ENCODE data around the gene CDC25A.

The CDC25A gene

DNA sequence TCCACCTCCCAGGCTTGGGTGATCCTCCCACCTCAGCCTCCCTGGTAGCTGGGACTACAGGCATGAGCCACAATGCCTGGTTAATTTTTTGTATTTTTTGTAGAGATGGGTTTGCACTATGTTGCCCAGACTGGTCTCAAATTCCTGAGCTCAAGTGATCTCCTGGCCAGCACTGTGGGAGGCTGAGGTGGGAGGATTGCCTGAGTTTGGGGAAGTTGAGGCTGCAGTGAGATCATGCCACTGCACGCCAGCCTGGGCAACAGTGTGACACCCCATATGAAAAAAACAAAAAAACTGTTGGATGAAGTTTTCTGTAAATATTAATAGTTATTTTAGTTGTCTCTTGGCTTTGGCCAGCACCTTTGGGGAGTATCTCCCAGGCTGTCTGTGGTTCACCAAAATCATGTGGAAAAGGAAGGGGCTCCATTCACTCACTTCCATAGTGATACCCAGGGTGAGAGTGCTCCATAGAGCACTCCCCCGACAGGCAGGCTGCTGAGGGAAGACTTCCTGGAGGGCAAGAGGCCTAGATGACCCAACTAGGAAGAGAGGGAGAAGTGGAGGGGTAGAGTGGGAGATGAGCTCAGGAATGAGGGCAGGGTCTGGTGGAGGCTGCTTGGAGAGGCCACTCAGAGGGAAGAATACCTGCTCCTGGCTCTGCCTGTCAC is 47.1 kb downstream of the CDC25A start:
- DNase-seq: no peak

- DNase-seq: no peak
Observed at GRCh38 chr3:48140336-48140757, 47.9 kb downstream of the CDC25A start.

DNA sequence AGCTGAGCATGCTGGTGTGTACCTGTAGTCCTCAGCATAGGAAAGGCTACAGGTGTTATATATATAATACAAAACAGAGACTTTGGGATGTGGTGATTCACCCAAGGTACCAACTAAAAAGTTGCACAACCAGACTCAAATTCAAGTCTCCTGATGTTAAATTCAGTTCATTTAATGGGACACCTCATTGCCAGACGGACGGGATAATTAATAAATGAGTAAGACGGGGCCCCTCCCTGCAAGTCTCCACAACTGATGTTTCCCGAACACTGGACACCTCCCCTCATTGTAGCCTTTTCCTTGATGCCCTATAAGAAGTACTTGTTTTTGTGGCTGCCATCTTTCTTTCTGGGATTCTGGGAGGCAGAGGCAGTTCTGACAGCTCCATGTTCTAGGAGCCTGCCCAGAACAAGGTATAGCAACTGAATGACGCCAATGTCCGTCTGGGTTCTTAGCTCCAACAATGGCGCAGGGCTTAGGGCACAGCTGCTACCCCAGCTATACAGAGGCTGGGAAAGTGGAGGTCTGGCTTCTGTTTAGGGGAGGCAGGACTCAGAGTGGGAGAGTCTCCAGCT is 50.7 kb downstream of the CDC25A start:
- no peak for DNase-seq

- no peak for DNase-seq
Observed at GRCh38 chr3:48135552-48136495, 52.4 kb downstream of the CDC25A start.

GRCh38 chr3:48130321-48130904 is 57.8 kb downstream of the CDC25A start:
- DNase-seq: no peak

- DNase-seq: no peak
Observed at GRCh38 chr3:48129921-48130320, 58.3 kb downstream of the CDC25A start.

DNA sequence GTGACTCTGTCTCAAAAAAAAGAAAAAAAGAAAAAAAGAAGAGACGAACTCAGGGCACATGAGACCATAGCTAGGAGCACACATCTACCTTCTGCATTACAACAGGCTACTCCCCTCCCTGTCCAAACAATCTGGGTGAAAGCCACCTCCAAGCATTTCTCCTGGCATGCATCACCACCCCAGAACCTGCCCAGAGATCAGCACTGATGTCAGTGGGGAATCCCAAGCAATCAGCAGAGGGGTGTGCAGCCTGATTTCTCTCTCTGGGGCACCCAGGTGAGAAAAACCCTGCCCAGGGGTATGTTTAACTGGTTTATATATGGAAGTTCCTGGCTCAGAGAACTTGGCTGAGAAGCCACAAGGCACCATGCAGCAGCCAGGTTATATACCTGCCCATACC is 59.4 kb downstream of the CDC25A start:
- no peak for DNase-seq

DNA sequence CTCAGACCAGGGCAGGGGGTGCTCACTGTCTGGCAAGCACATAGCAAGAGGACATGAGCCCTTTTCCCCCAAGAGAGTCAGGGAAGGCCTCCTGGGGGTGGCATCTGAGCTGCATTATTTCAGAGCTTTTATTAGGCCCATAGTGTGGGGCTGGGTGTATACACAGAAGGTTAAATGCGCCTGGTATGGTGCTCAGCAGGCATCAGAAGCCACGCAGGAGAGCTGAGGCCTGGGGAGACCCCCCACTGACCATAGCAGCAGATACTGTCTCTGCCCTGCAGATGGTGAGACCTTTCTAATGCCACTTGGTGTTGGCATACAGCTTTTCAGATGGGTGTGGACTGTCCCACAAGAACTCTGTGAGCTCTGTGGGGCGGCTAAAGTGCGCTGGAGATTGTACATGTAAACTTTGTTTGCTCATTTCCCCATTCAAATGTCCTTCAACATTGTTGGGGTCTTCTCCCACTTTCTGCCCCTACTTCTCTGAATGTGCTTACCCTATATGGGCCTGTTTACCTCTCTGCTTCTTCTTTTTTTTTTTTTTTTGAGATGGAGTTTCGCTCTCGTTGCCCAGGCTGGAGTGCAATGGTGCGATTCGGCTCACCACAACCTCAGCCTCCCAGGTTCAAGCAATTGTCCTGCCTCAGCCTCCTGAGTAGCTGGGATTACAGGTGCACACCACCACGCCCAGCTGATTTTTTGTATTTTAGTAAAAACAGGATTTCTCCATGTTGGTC is 62.2 kb downstream of the CDC25A start:
- DNase-seq: no peak

GRCh38 chr3:48125013-48125705 is 63.1 kb downstream of the CDC25A start:
- no peak for DNase-seq

DNA sequence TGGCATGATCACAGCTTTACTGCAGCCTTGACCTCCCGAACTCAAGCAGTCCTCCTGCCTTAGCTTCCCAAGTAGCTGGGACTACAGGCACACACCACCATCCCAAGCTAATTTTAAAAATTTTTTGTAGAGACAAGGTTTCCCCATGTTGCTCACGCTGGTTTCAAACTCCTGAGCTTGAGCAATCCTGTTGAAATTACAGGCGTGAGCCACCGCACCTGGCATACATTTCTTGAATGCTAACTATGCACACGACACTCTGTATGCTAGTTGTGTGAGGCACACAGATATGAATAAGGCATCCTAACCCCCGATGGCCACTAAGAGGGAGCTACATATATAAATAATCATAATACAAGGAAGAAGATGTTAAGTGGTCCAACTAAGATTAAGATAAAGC is 64.9 kb downstream of the CDC25A start:
- DNase-seq: no peak

DNA sequence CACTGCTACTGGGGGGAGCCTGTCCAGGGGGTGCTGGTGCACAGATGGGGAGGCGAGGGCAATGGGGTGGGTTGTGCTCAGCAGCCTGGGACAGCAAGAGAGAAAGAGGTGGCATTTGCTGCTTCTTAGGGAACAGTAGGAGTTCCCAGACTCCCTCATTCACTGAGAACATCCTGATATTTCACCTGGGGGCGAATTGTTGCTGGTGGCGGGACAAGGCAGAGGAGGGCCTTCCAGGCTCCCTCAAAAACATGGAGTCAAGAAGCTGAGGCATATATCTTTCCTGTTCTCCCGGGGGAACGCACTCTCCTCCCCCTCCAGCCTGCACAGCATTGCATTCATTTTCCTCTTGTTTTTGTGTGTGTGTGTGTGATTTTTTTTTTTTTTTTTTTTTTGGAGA is 65.7 kb downstream of the CDC25A start:
- DNase-seq: no peak

DNA sequence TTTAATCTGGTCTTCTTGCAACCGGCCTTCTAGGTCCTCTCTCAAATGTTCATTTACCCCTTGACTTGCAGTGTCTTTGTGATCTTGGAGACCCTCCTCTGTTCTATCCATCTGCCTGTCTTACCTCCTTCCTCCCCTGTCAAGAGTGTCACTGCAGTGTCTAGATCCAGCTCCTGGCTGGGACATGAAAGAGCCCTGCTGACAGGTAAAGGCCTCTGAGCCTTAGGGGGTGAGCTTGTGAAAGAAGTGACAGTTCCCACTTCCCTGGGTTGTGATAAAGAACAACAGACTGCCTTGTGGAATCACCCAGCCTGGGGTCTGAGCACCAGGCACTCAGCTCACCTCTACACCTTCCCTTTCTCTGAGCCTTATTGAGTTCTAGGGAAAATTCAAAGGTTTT is 68.0 kb downstream of the CDC25A start:
- no peak for DNase-seq

- peak; percentile 20 for DNase-seq
Observed at GRCh38 chr3:48119505-48120193, 68.6 kb downstream of the CDC25A start.

DNA sequence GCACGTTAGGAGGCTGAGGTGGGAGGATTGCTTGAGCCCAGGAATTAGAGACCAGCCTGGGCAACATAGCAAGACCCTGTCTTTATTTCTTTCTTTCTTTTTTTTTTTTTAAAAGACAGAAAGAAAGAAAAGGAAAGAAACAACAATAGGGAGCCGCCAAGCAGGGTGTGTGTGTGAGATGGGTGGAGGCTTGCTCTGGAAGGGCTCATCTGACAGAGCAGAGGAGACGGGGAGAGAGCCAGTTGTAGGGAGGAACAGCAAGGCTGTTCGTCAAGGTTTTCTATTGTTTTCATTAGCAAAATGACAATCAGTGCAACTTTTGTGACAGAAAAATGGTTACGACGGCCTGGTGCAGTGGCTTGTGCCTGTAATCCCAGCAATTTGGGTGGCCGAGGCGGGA is 69.3 kb downstream of the CDC25A start:
- no peak for DNase-seq

DNA sequence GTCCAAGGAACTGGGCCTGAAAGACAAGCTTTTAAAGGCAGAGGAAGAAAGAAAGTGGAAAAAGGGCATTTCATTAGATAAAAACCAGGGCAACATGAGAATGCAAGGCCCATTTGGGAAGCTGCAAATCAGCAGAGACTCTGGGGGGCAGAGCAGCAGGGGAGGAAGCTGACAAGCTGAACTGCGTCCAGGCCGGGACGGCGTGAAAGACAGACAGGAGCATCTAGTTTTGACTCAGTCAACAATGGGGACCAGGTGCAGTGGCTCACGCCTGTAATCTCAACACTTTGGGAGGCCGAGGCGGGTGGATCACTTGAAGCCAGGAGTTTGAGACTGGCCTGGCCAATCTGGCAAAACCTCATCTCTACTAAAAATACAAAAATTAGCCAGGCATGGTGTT is 69.9 kb downstream of the CDC25A start:
- no peak for DNase-seq

GRCh38 chr3:48112813-48113212 is 75.4 kb downstream of the CDC25A start:
- no peak for DNase-seq

DNA sequence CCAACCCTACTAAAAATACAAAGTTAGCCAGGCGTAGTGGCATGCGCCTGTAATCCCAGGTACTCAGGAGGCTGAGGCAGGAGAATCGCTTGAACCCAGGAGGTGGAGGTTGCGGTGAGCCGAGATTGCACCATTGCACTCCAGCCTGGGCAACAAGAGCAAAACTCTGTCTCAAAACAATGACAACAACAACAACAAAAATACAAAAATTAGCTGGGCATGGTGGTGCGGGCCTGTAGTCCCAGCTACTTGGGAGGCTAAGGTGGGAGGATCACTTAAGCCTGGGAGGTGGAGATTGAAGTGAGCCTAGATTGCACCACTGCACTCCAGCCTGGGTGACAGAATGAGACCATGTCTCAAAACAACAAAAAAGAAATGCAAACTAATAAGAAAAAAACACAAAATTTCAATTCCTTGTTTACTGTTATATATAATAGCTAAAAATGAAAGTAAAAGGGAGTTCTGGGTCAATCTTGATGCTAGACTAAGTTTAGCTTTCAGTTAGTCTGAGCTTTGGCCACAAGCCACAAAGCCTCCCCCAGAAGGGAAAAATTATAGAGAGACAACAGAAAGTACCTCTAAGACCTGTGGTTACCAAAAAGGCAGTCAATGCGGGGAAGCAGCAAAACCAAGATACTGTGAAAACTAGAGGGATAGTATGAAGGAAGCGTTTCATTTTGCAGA is 76.0 kb downstream of the CDC25A start:
- peak; percentile 94 for DNase-seq

GRCh38 chr3:48110463-48110862 is 77.8 kb downstream of the CDC25A start:
- no peak for DNase-seq

DNA sequence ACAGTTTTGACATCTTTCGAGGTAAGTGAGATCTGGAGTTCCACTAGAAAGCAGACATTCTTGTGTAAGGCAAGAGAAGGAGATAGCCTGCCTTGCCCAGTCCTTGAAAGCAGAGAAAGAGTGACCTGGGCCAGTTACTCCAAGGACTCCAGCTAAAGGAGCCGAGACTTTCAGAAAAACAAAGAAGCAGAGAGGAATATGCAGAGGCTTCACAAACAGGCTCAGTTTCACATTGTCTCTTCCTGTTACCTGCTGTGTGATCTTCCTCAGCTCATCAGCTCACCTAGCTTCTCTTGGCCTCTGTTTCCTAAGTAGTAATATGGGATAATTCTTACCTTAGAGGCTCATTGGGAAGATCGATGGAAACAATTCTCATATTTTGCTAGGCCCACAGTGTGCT is 81.0 kb downstream of the CDC25A start:
- DNase-seq: no peak

Data from OCI-M1 (cell line).